CD8-positive, alpha-beta memory T cell (primary cell): Measurements from ENCODE around the gene CENPB. TPM values are rescaled to one million over a fixed set of nuclear protein-coding genes. Genes with fewer than 3 reads are reported as not detected.

Experiments used
- CTCF ChIA-PET: fragments of 350-600 bp; sonication (Branson Sonifier 250); formaldehyde crosslinking; loops from one replicate; lab custom pipeline; 2021; ENCODE audit warnings: antibody characterized with exemption; lab: Charles Lee
- POLR2A ChIA-PET: fragments of 350-600 bp; sonication (Branson Sonifier 250); formaldehyde crosslinking; loops from one replicate; lab custom pipeline; 2021; ENCODE audit warnings: antibody characterized with exemption; lab: Charles Lee
- DNase-seq, 5 donors: peaks; one replicate each; pipeline versions ENCODE4 v3.0.0 to v3.0.0-alpha.2; 2020 to 2022; ENCODE audit warnings: mixed read lengths in 1 of 5
- H3K27ac ChIP-seq: one replicate; pipeline ENCODE4 v1.7.0; 2013; ENCODE audit warnings: low read depth, mild to moderate bottlenecking, low read length, moderate library complexity
- H3K27me3 ChIP-seq: 2 replicates; pipeline ENCODE4 v1.7.0; 2013; ENCODE audit warnings: low read length, mild to moderate bottlenecking; ENCODE audit not compliant: insufficient read depth, poor library complexity, severe bottlenecking
- H3K36me3 ChIP-seq: 2 replicates; pipeline ENCODE4 v1.7.0; 2013; ENCODE audit warnings: mild to moderate bottlenecking, low read length, moderate library complexity; ENCODE audit not compliant: insufficient read depth
- H3K4me1 ChIP-seq: 2 replicates; pipeline ENCODE4 v1.7.0; 2013; ENCODE audit warnings: mild to moderate bottlenecking, low read length, moderate library complexity; ENCODE audit not compliant: insufficient read depth
- H3K4me3 ChIP-seq: 2 replicates; pipeline ENCODE4 v1.7.0; 2013; ENCODE audit warnings: mild to moderate bottlenecking, low read length
- H3K9me3 ChIP-seq: 2 replicates; pipeline ENCODE4 v1.7.0; 2013; ENCODE audit warnings: mild to moderate bottlenecking, low read length
- H3K27ac Mint-ChIP-seq, 8 donors: one replicate each; pipeline ENCODE4 v1.8.0; 2020 to 2021; ENCODE audit warnings: mixed read lengths in 8 of 8, mild to moderate bottlenecking in 6 of 8, inconsistent platforms in 3 of 8, moderate library complexity in 3 of 8
- H3K27me3 Mint-ChIP-seq, 2 donors: one replicate each; pipeline ENCODE4 v1.8.0; 2020 to 2021; ENCODE audit warnings: mixed read lengths in 2 of 2, mild to moderate bottlenecking in 1 of 2, moderate library complexity in 1 of 2
- H3K36me3 Mint-ChIP-seq, 3 donors: one replicate each; pipeline ENCODE4 v1.8.0; 2020 to 2021; ENCODE audit warnings: mixed read lengths in 3 of 3, inconsistent platforms in 1 of 3, mild to moderate bottlenecking in 1 of 3
- H3K4me1 Mint-ChIP-seq, 3 donors: one replicate each; pipeline ENCODE4 v1.8.0; 2020 to 2021; ENCODE audit warnings: mixed read lengths in 3 of 3, inconsistent platforms in 1 of 3, mild to moderate bottlenecking in 1 of 3
- H3K4me3 Mint-ChIP-seq, 7 donors: one replicate each; pipeline ENCODE4 v1.8.0; 2020 to 2021; ENCODE audit warnings: mixed read lengths in 7 of 7, mild to moderate bottlenecking in 6 of 7, moderate library complexity in 4 of 7, inconsistent platforms in 2 of 7
- H3K9me3 Mint-ChIP-seq, 5 donors: one replicate each; pipeline ENCODE4 v1.8.0; 2020 to 2022; ENCODE audit warnings: mixed read lengths in 5 of 5, mild to moderate bottlenecking in 3 of 5, moderate library complexity in 2 of 5, inconsistent platforms in 1 of 5
- polyA plus RNA-seq: library from polyadenylated mRNA; unstranded; fragments of 300-500 nt; fragmentation: Illumina TruSeq; gene quantifications from one replicate; pipeline ENCODE4 v1.2.3, GENCODE V29; 2021
- total RNA-seq, 2 experiments: library from RNA; stranded (reverse); gene quantifications; one replicate each; pipeline ENCODE4 v1.2.3, GENCODE V29; 2021

The CENPB gene
- total and polyA plus RNA-seq, 3 experiments from 2014 or later = 1.7 to 69.9 (median 66.4) TPM

- Mint-ChIP-seq H3K4me3 (no peak overlapping the region), H3K27ac (peak overlapping the region in 7 of 8 donors; percentile 19 to 97 (median 34)), H3K27me3 (no peaks in the 10 kb centered on the region), H3K4me1 (peaks cover 69 to 85% (median 75%) of the 10 kb centered on the region in 3 donors), H3K36me3 (peaks cover 18 to 39% (median 20%) of the 10 kb centered on the region in 3 donors), H3K9me3 (no peaks in the 10 kb centered on the region)
- CTCF ChIA-PET = interaction anchor here (0.7 kb wide), 1 partner anchor 34 kb away, joined by 3 read pairs; no protein-coding TSS in a partner anchor
- Histone ChIP-seq H3K4me3 (no peak overlapping the region), H3K27ac (no peak overlapping the region), H3K9me3 (no peaks in the 10 kb centered on the region), H3K27me3 (no peaks in the 10 kb centered on the region), H3K36me3 (peaks cover 25% of the 10 kb centered on the region), H3K4me1 (peaks cover 64% of the 10 kb centered on the region)
- POLR2A ChIA-PET = interaction anchor here (0.5 to 1.1 kb wide), 3 partner anchors 12 to 50 kb away, joined by 3 to 8 read pairs (median 5); partner anchors contain the start of genes ADISSP and AP5S1
- no peak for DNase-seq
These were observed 22.0 kb upstream of the CENPB start for GRCh38 chr20:3808544-3808943.

GRCh38 chr20:3804781-3805180 is 18.2 kb upstream of the CENPB start:
- H3K9me3 Mint-ChIP-seq = no peaks in the 10 kb centered on the region
- CTCF ChIA-PET = interaction anchor here (3.2 kb wide), 1 partner anchor 16 kb away, joined by 18 read pairs; the partner anchor contains the start of gene AP5S1
- no peak overlapping the region for H3K27ac ChIP-seq
- no peaks in the 10 kb centered on the region for H3K9me3 ChIP-seq
- H3K4me1 ChIP-seq = peaks cover 63% of the 10 kb centered on the region
- no peaks in the 10 kb centered on the region for H3K27me3 Mint-ChIP-seq
- H3K27me3 ChIP-seq = no peaks in the 10 kb centered on the region
- peaks cover 62% of the 10 kb centered on the region for H3K36me3 ChIP-seq
- H3K36me3 Mint-ChIP-seq = peaks cover 28 to 72% (median 29%) of the 10 kb centered on the region in 3 donors
- POLR2A ChIA-PET = interaction anchor here (1.0 to 1.5 kb wide), 3 partner anchors 9 to 20 kb away, joined by 3 to 6 read pairs (median 3); partner anchors contain the start of gene AP5S1
- peaks cover 60 to 85% (median 65%) of the 10 kb centered on the region in 3 donors for H3K4me1 Mint-ChIP-seq
- H3K27ac Mint-ChIP-seq = peak overlapping the region in 5 of 8 donors; percentile 27 to 95 (median 66)
- H3K4me3 Mint-ChIP-seq = no peak overlapping the region
- peak in 1 of 5 donors; percentile 23 for DNase-seq
- no peak overlapping the region for H3K4me3 ChIP-seq

GRCh38 chr20:3804254-3804751 is 17.8 kb upstream of the CENPB start:
- Mint-ChIP-seq H3K4me1 (peaks cover 65 to 90% (median 70%) of the 10 kb centered on the region in 3 donors), H3K36me3 (peaks cover 28 to 77% (median 32%) of the 10 kb centered on the region in 3 donors), H3K27me3 (no peaks in the 10 kb centered on the region), H3K27ac (peak overlapping the region in 7 of 8 donors; percentile 43 to 98 (median 83)), H3K4me3 (no peak overlapping the region), H3K9me3 (no peaks in the 10 kb centered on the region)
- H3K4me3 ChIP-seq = no peak overlapping the region
- H3K9me3 ChIP-seq = no peaks in the 10 kb centered on the region
- no peak overlapping the region for H3K27ac ChIP-seq
- ChIA-PET POLR2A (interaction anchor here (0.5 to 1.5 kb wide), 3 partner anchors 9 to 27 kb away, joined by 3 to 6 read pairs (median 3); partner anchors contain the start of gene AP5S1), CTCF (interaction anchor here (3.2 kb wide), 1 partner anchor 16 kb away, joined by 18 read pairs; the partner anchor contains the start of gene AP5S1)
- peaks cover 65% of the 10 kb centered on the region for H3K4me1 ChIP-seq
- peaks cover 62% of the 10 kb centered on the region for H3K36me3 ChIP-seq
- peak in 1 of 5 donors; percentile 35 for DNase-seq
- no peaks in the 10 kb centered on the region for H3K27me3 ChIP-seq

- Histone ChIP-seq H3K4me1 (peaks cover 70% of the 10 kb centered on the region), H3K9me3 (no peaks in the 10 kb centered on the region), H3K36me3 (peaks cover 64% of the 10 kb centered on the region), H3K4me3 (no peak overlapping the region), H3K27me3 (no peaks in the 10 kb centered on the region), H3K27ac (no peak overlapping the region)
- ChIA-PET CTCF (interaction anchor here (0.6 to 3.2 kb wide), 2 partner anchors 17 kb away, joined by 3 to 18 read pairs; partner anchors contain the start of genes AP5S1 and CENPB), POLR2A (interaction anchor here (0.5 to 1.5 kb wide), 2 partner anchors 10 to 27 kb away, joined by 3 to 6 read pairs; no protein-coding TSS in a partner anchor)
- Mint-ChIP-seq H3K4me3 (peak overlapping the region in 3 of 7 donors; percentile 60 to 78 (median 77)), H3K4me1 (peaks cover 69 to 94% (median 75%) of the 10 kb centered on the region in 3 donors), H3K27ac (peak overlapping the region; percentile 43 to 98 (median 86)), H3K27me3 (no peaks in the 10 kb centered on the region), H3K9me3 (no peaks in the 10 kb centered on the region), H3K36me3 (peaks cover 30 to 82% (median 35%) of the 10 kb centered on the region in 3 donors)
- DNase-seq = peak in 1 of 5 donors; percentile 23
These were observed 17.3 kb upstream of the CENPB start for GRCh38 chr20:3803854-3804253.

GRCh38 chr20:3803289-3803688 is 16.7 kb upstream of the CENPB start:
- DNase-seq = peak in 1 of 5 donors; percentile 33
- peak overlapping the region; percentile 43 to 98 (median 86) for H3K27ac Mint-ChIP-seq
- H3K9me3 Mint-ChIP-seq = no peaks in the 10 kb centered on the region
- ChIA-PET POLR2A (no interaction called here), CTCF (interaction anchor here (0.6 to 3.2 kb wide), 2 partner anchors 16 to 17 kb away, joined by 3 to 18 read pairs; partner anchors contain the start of genes AP5S1 and CENPB)
- Histone ChIP-seq H3K27me3 (no peaks in the 10 kb centered on the region), H3K36me3 (peaks cover 70% of the 10 kb centered on the region), H3K4me1 (peaks cover 74% of the 10 kb centered on the region), H3K27ac (no peak overlapping the region), H3K9me3 (no peaks in the 10 kb centered on the region), H3K4me3 (no peak overlapping the region)
- peaks cover 75 to 95% (median 77%) of the 10 kb centered on the region in 3 donors for H3K4me1 Mint-ChIP-seq
- peak overlapping the region in 1 of 7 donors; percentile 77 for H3K4me3 Mint-ChIP-seq
- H3K27me3 Mint-ChIP-seq = no peaks in the 10 kb centered on the region
- H3K36me3 Mint-ChIP-seq = peaks cover 32 to 87% (median 37%) of the 10 kb centered on the region in 3 donors

- H3K4me3 Mint-ChIP-seq = peak overlapping the region in 6 of 7 donors; percentile 20 to 72 (median 37)
- ChIA-PET CTCF (interaction anchor here (3.2 kb wide), 1 partner anchor 18 kb away, joined by 18 read pairs; the partner anchor contains the start of gene AP5S1), POLR2A (no interaction called here)
- peaks cover 37 to 93% (median 41%) of the 10 kb centered on the region in 3 donors for H3K36me3 Mint-ChIP-seq
- peak overlapping the region; percentile 18 to 98 (median 80) for H3K27ac Mint-ChIP-seq
- Histone ChIP-seq H3K4me1 (peaks cover 74% of the 10 kb centered on the region), H3K4me3 (no peak overlapping the region), H3K27me3 (no peaks in the 10 kb centered on the region), H3K36me3 (peaks cover 70% of the 10 kb centered on the region), H3K27ac (no peak overlapping the region), H3K9me3 (no peaks in the 10 kb centered on the region)
- H3K9me3 Mint-ChIP-seq = no peaks in the 10 kb centered on the region
- peaks cover 74 to 95% (median 77%) of the 10 kb centered on the region in 3 donors for H3K4me1 Mint-ChIP-seq
- DNase-seq = peak in 1 of 5 donors; percentile 22
- peaks cover 0 to 3% of the 10 kb centered on the region in 2 donors for H3K27me3 Mint-ChIP-seq
These were observed 16.1 kb upstream of the CENPB start for GRCh38 chr20:3802524-3803239.

- Histone ChIP-seq H3K27ac (no peak overlapping the region), H3K27me3 (no peaks in the 10 kb centered on the region), H3K36me3 (peaks cover 70% of the 10 kb centered on the region), H3K4me3 (no peak overlapping the region), H3K9me3 (no peaks in the 10 kb centered on the region), H3K4me1 (peaks cover 67% of the 10 kb centered on the region)
- Mint-ChIP-seq H3K27me3 (peaks cover 0 to 3% of the 10 kb centered on the region in 2 donors), H3K36me3 (peaks cover 40 to 97% (median 47%) of the 10 kb centered on the region in 3 donors), H3K4me3 (peak overlapping the region in 1 of 7 donors; percentile 68), H3K4me1 (peaks cover 68 to 91% (median 72%) of the 10 kb centered on the region in 3 donors), H3K27ac (peak overlapping the region in 6 of 8 donors; percentile 47 to 88 (median 66)), H3K9me3 (no peaks in the 10 kb centered on the region)
- no peak for DNase-seq
- ChIA-PET POLR2A (no interaction called here), CTCF (interaction anchor here (2.9 kb wide), 1 partner anchor 18 kb away, joined by 29 read pairs; the partner anchor contains the start of gene AP5S1)
These were observed 15.3 kb upstream of the CENPB start for GRCh38 chr20:3801846-3802245.
